SK-N-MC (cell line): ENCODE results near the gene CRYGA.
"Not testable (repeated sequence)": the region's sequence is repeated elsewhere in the genome, so short reads cannot be mapped to it uniquely, and the experiment has no call there.

ENCODE experiments used
- DNase-seq: peaks from one replicate; pipeline ENCODE4 v3.0.0-alpha.2; 2011; ENCODE audit warnings: low read depth, low spot score
- H3K27ac ChIP-seq: fragments of 200-600 bp; sonication (generic); 2 replicates; pipeline ENCODE4 v1.5.1; 2016; ENCODE audit warnings: mixed run types
- H3K36me3 ChIP-seq: fragments of 200-600 bp; sonication (generic); 2 replicates; pipeline ENCODE4 v1.6.1; 2017; ENCODE audit warnings: antibody characterized with exemption, low read length, mixed read lengths; ENCODE audit not compliant: insufficient read depth
- H3K4me3 ChIP-seq: fragments of 200-600 bp; sonication (generic); 2 replicates; pipeline ENCODE4 v1.5.1; 2016
- H3K9ac ChIP-seq: fragments of 200-600 bp; sonication (generic); 2 replicates; pipeline ENCODE4 v1.8.0; 2017; ENCODE audit warnings: mixed run types, mixed read lengths; ENCODE audit not compliant: insufficient read length
- H3K9me3 ChIP-seq: fragments of 200-600 bp; sonication (generic); 2 replicates; pipeline ENCODE4 v1.6.1; 2017; ENCODE audit warnings: low read depth, mild to moderate bottlenecking, antibody characterized with exemption, low read length, moderate library complexity, mixed read lengths
- EZH2 ChIP-seq: fragments of 200-600 bp; sonication (generic); IDR thresholded peaks from one replicate; pipeline ENCODE4 v1.6.1; 2017; ENCODE audit warnings: antibody characterized with exemption
- FOXP2 ChIP-seq: optimal IDR thresholded peaks from 2 replicates; pipeline ENCODE3; 2011; ENCODE audit warnings: mild to moderate bottlenecking, moderate library complexity; ENCODE audit not compliant: insufficient read depth; ENCODE audit errors: extremely low read length, control extremely low read depth
- POLR2AphosphoS5 ChIP-seq: IDR thresholded peaks from 2 replicates; pipeline ENCODE4 v1.6.1; 2012; ENCODE audit warnings: mild to moderate bottlenecking, low read depth, low read length, borderline replicate concordance

CRYGA gene

GRCh38 chr2:208148803-208149202 lies 14.6 kb downstream of the CRYGA start:
- no peak for DNase-seq
- Histone ChIP-seq H3K9me3 (no peaks in the 10 kb centered on the region), H3K9ac (no peak overlapping the region), H3K4me3 (no peak overlapping the region), H3K27ac (no peak overlapping the region), H3K36me3 (no peaks in the 10 kb centered on the region)
- TF ChIP-seq POLR2AphosphoS5 (no peak), EZH2 (no peak), FOXP2 (no peak)

- no peaks in the 10 kb centered on the region for H3K9me3 ChIP-seq
- DNase-seq: no peak
- H3K4me3 ChIP-seq: no peak overlapping the region
- TF ChIP-seq EZH2 (no peak), POLR2AphosphoS5 (no peak), FOXP2 (no peak)
- H3K9ac ChIP-seq: no peak overlapping the region
- no peaks in the 10 kb centered on the region for H3K36me3 ChIP-seq
- no peak overlapping the region for H3K27ac ChIP-seq
Measured at GRCh38 chr2:208147759-208148158, 15.6 kb downstream of the CRYGA start.

GRCh38 chr2:208147008-208147407 lies 16.4 kb downstream of the CRYGA start:
- TF ChIP-seq EZH2 (no peak), POLR2AphosphoS5 (no peak), FOXP2 (no peak)
- Histone ChIP-seq H3K9ac (no peak overlapping the region), H3K36me3 (no peaks in the 10 kb centered on the region), H3K4me3 (no peak overlapping the region), H3K27ac (no peak overlapping the region), H3K9me3 (no peaks in the 10 kb centered on the region)
- DNase-seq: no peak

- DNase-seq: no peak
- H3K27ac ChIP-seq: no peak within 1 kb of the TSS
- H3K9ac ChIP-seq: no peak within 1 kb of the TSS
- no peaks in the 10 kb centered on the region for H3K36me3 ChIP-seq
- no peak for TF ChIP-seq EZH2
- TF ChIP-seq POLR2AphosphoS5: no peak
- no peak for TF ChIP-seq FOXP2
- H3K4me3 ChIP-seq: no peak within 1 kb of the TSS
- no peaks in the 10 kb centered on the region for H3K9me3 ChIP-seq
Measured at GRCh38 chr2:208146006-208146405, 17.4 kb downstream of the CRYGA start, which contains the start of gene CRYGB. Gene CRYGB, minus strand, starts transcription at chr2:208146158. Its CDS starts 38 bp downstream, at chr2:208146120.

- no peak overlapping the region for H3K27ac ChIP-seq
- DNase-seq: no peak
- no peaks in the 10 kb centered on the region for H3K36me3 ChIP-seq
- TF ChIP-seq EZH2 (no peak), POLR2AphosphoS5 (no peak), FOXP2 (no peak)
- H3K4me3 ChIP-seq: no peak overlapping the region
- no peak overlapping the region for H3K9ac ChIP-seq
- no peaks in the 10 kb centered on the region for H3K9me3 ChIP-seq
Measured at GRCh38 chr2:208142925-208143799, 20.2 kb downstream of the CRYGA start.

GRCh38 chr2:208142240-208142924 lies 21.0 kb downstream of the CRYGA start:
- no peaks in the 10 kb centered on the region for H3K9me3 ChIP-seq
- DNase-seq: peak; percentile 35
- H3K4me3 ChIP-seq: no peak overlapping the region
- H3K36me3 ChIP-seq: no peaks in the 10 kb centered on the region
- no peak overlapping the region for H3K27ac ChIP-seq
- TF ChIP-seq EZH2 (no peak), FOXP2 (no peak), POLR2AphosphoS5 (no peak; the same call in 1 of the 2 replicates)
- H3K9ac ChIP-seq: no peak overlapping the region

- Histone ChIP-seq H3K4me3 (no peak overlapping the region), H3K9ac (no peak overlapping the region), H3K9me3 (no peaks in the 10 kb centered on the region), H3K27ac (no peak overlapping the region), H3K36me3 (no peaks in the 10 kb centered on the region)
- TF ChIP-seq POLR2AphosphoS5 (no peak), FOXP2 (no peak), EZH2 (no peak)
- no peak for DNase-seq
Measured at GRCh38 chr2:208139447-208139846, 23.9 kb downstream of the CRYGA start.

GRCh38 chr2:208138334-208138733 lies 25.1 kb downstream of the CRYGA start:
- not testable (repeated sequence) for H3K27ac ChIP-seq, H3K9ac ChIP-seq, H3K36me3 ChIP-seq

GRCh38 chr2:208136716-208137094 lies 26.7 kb downstream of the CRYGA start:
- no peak for DNase-seq
- Histone ChIP-seq H3K27ac (no peak overlapping the region), H3K4me3 (no peak overlapping the region)

More at GRCh38 chr2:208138334-208138733, 25.1 kb downstream of the CRYGA start:
- H3K9me3 ChIP-seq, DNase-seq, H3K4me3 ChIP-seq: not testable (repeated sequence)

More at GRCh38 chr2:208136716-208137094, 26.7 kb downstream of the CRYGA start:
- TF ChIP-seq FOXP2: no peak
- TF ChIP-seq EZH2: no peak
- TF ChIP-seq POLR2AphosphoS5: no peak
- Histone ChIP-seq H3K9me3 (no peaks in the 10 kb centered on the region), H3K36me3 (no peaks in the 10 kb centered on the region), H3K9ac (no peak overlapping the region)
